ENCODE measurements around the gene GSTT2B.

DNA sequence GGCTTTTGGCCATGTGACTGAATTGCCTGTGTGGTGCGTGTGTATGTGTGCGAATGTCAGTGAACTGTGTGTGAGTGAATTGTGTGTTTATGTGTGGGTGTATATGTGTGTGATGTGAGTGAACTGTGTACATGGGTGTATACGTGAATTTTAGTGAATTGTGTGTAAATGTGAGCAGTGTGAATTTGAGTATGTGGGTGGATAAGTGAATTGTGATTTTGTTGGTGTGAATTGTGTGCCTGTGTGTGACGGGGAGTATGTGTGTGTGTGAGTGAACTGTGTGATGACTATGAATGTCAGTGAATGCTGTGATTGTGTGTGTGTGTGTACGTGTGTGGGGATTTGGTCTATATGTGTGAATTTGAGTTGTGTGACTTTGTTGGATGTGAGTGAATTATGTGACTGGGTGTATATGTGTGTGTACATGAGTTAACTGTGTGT lies 9.2 kb upstream of the GSTT2B start:
- TF ChIP-seq RBBP5 (IDR thresholded peaks at IDR 0.05; ENCODE audit: borderline replicate concordance, low read depth, low read length) (no peak), POU5F1 (IDR thresholded peaks at IDR 0.05; ENCODE audit: low read depth, low read length) (no peak), JUN (IDR thresholded peaks at IDR 0.05; ENCODE audit: low read depth, low read length) (no peak), POLR2A (IDR thresholded peaks at IDR 0.05; ENCODE audit: control extremely low read depth in 1 of 2, low read depth in 2 of 2, low read length in 2 of 2) (peak in 1 of 2 experiments; percentile 54; a peak in 1 of 3 replicates), YY1 (IDR thresholded peaks at IDR 0.05; ENCODE audit: low read depth, low read length) (no peak), RNF2 (IDR thresholded peaks at IDR 0.05; ENCODE audit: borderline replicate concordance, low read depth, low read length, missing control alignments, poor library complexity, severe bottlenecking) (no peak)
- TF ChIP-seq, protein P1, sequence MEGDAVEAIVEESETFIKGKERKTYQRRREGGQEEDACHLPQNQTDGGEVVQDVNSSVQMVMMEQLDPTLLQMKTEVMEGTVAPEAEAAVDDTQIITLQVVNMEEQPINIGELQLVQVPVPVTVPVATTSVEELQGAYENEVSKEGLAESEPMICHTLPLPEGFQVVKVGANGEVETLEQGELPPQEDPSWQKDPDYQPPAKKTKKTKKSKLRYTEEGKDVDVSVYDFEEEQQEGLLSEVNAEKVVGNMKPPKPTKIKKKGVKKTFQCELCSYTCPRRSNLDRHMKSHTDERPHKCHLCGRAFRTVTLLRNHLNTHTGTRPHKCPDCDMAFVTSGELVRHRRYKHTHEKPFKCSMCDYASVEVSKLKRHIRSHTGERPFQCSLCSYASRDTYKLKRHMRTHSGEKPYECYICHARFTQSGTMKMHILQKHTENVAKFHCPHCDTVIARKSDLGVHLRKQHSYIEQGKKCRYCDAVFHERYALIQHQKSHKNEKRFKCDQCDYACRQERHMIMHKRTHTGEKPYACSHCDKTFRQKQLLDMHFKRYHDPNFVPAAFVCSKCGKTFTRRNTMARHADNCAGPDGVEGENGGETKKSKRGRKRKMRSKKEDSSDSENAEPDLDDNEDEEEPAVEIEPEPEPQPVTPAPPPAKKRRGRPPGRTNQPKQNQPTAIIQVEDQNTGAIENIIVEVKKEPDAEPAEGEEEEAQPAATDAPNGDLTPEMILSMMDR (IDR thresholded peaks at IDR 0.05; ENCODE audit: control extremely low read depth in 1 of 3, insufficient read depth in 1 of 3, low read depth in 1 of 3, low read length in 3 of 3) = no peak
